ENCODE results near the gene SRCIN1.

GRCh38 chr17:38568274-38568673 is 37.5 kb downstream of the SRCIN1 start:
- TF ChIP-seq CTCF (IDR thresholded peaks at IDR 0.05) (no peak), POLR2A (IDR thresholded peaks at IDR 0.05) (no peak), POLR2AphosphoS5 (IDR thresholded peaks at IDR 0.05) (no peak)

Data from breast epithelium (tissue), 3 donors.